B cell (primary cell): ENCODE data around the gene PRKAB1. TPM values are rescaled to one million over a fixed set of nuclear protein-coding genes. Genes with fewer than 3 reads are reported as not detected.

Experiments used
- ATAC-seq: fragments of 200-7000 bp; cut with Tn5 transposase; one replicate; pipeline ENCODE4 v1.10.0; 2021; ENCODE audit warnings: low read depth, mild to moderate bottlenecking, moderate number of reproducible peaks, moderate library complexity
- CTCF ChIA-PET: fragments of 350-600 bp; sonication (Branson Sonifier 250); formaldehyde crosslinking; loops from one replicate; lab custom pipeline; 2021; ENCODE audit warnings: antibody characterized with exemption, inconsistent platforms; lab: Charles Lee
- POLR2A ChIA-PET: fragments of 350-600 bp; sonication (Branson Sonifier 250); formaldehyde crosslinking; loops from one replicate; lab custom pipeline; 2021; ENCODE audit warnings: antibody characterized with exemption; lab: Charles Lee
- DNase-seq: peaks from one replicate; pipeline ENCODE4 v3.0.0; 2013
- H2AFZ ChIP-seq: 2 replicates; pipeline ENCODE4 v1.6.1; 2012; ENCODE audit warnings: mild to moderate bottlenecking, low read depth, low read length; ENCODE audit not compliant: insufficient read depth, poor library complexity, severe bottlenecking
- H3K27ac ChIP-seq, 2 donors: 1 replicate in 1 of 2; 2 replicates in 1 of 2; pipeline ENCODE4 v1.5.1; 2012 to 2013; ENCODE audit warnings: low read length in 2 of 2, mild to moderate bottlenecking in 2 of 2, moderate library complexity in 1 of 2
- H3K27me3 ChIP-seq, 4 experiments: fragments of 200-600 bp in 1 of 4; sonication (generic) in 1 of 4; replicated peaks in 1 of 4; 1 replicate in 2 of 4; 2 replicates in 2 of 4; pipeline versions ENCODE4 v1.6.1 to v1.7.0; 2013 to 2016; ENCODE audit warnings: low read length in 3 of 4, mild to moderate bottlenecking in 2 of 4, mixed read lengths in 1 of 4, moderate library complexity in 1 of 4; ENCODE audit not compliant: insufficient read depth in 4 of 4, control insufficient read depth in 3 of 4; ENCODE audit errors: control extremely low read depth in 1 of 4
- H3K36me3 ChIP-seq, 2 experiments: replicated peaks in 1 of 2; 1 replicate in 1 of 2; 2 replicates in 1 of 2; pipeline versions ENCODE4 v1.6.1 to v1.7.1; 2013; ENCODE audit warnings: low read length in 1 of 2; ENCODE audit not compliant: insufficient read depth in 2 of 2, control insufficient read depth in 1 of 2; ENCODE audit errors: control extremely low read depth in 1 of 2, extremely low read depth in 1 of 2
- H3K4me1 ChIP-seq, 2 donors: fragments of 200-600 bp in 1 of 2; sonication (generic) in 1 of 2; 1 replicate in 1 of 2; 2 replicates in 1 of 2; pipeline versions ENCODE4 v1.5.1 to v1.6.1; 2013 to 2017; ENCODE audit warnings: low read length in 2 of 2; ENCODE audit not compliant: control insufficient read depth in 2 of 2, insufficient read depth in 2 of 2
- H3K4me2 ChIP-seq: replicated peaks from 2 replicates; pipeline ENCODE3; 2012; ENCODE audit warnings: mild to moderate bottlenecking, low read depth, low read length; ENCODE audit not compliant: poor library complexity, severe bottlenecking
- H3K4me3 ChIP-seq, 5 experiments: fragments of 200-600 bp in 1 of 5; sonication (generic) in 1 of 5; 1 replicate in 3 of 5; 2 replicates in 2 of 5; pipeline versions ENCODE4 v1.5.1 to v1.7.0; 2011 to 2016; ENCODE audit warnings: low read length in 4 of 5, mild to moderate bottlenecking in 4 of 5, low read depth in 2 of 5, control low read depth in 1 of 5, moderate library complexity in 1 of 5; ENCODE audit not compliant: insufficient read depth in 1 of 5; ENCODE audit errors: control extremely low read depth in 1 of 5, extremely low read depth in 1 of 5
- H3K79me2 ChIP-seq: fragments of 200-600 bp; sonication (generic); one replicate; pipeline ENCODE4 v1.6.0; 2016; ENCODE audit warnings: low read length; ENCODE audit not compliant: control insufficient read depth, insufficient read depth
- H3K9ac ChIP-seq: fragments of 200-600 bp; sonication (generic); 2 replicates; pipeline ENCODE4 v1.6.1; 2017; ENCODE audit warnings: mild to moderate bottlenecking, low read length, moderate library complexity
- H3K9me3 ChIP-seq, 3 donors: one replicate each; pipeline versions ENCODE4 v1.6.1 to v1.7.1; 2013; ENCODE audit warnings: low read length in 2 of 3; ENCODE audit not compliant: control insufficient read depth in 2 of 3, insufficient read depth in 1 of 3; ENCODE audit errors: control extremely low read depth in 1 of 3
- H4K20me1 ChIP-seq: 2 replicates; pipeline ENCODE4 v1.6.0; 2012; ENCODE audit warnings: mild to moderate bottlenecking, low read length; ENCODE audit not compliant: insufficient read depth, control insufficient read depth, poor library complexity, severe bottlenecking
- H3K27ac Mint-ChIP-seq: one replicate; pipeline ENCODE4 v1.8.0; 2021; ENCODE audit warnings: mixed read lengths
- H3K27me3 Mint-ChIP-seq: one replicate; pipeline ENCODE4 v1.8.0; 2021; ENCODE audit warnings: mixed read lengths
- H3K4me1 Mint-ChIP-seq: one replicate; pipeline ENCODE4 v1.8.0; 2021; ENCODE audit warnings: mixed read lengths
- H3K4me3 Mint-ChIP-seq: one replicate; pipeline ENCODE4 v1.8.0; 2021; ENCODE audit warnings: mixed read lengths
- H3K9me3 Mint-ChIP-seq: one replicate; pipeline ENCODE4 v1.8.0; 2022; ENCODE audit warnings: mixed read lengths; ENCODE audit not compliant: insufficient read depth
- CTCF ChIP-seq: fragments of 200-600 bp; IDR thresholded peaks from one replicate; pipeline ENCODE4 v1.8.0; 2022; ENCODE audit warnings: antibody characterized with exemption, mild to moderate bottlenecking
- EZH2 ChIP-seq: IDR thresholded peaks from 2 replicates; pipeline ENCODE4 v1.6.1; 2012; ENCODE audit warnings: borderline replicate concordance, low read depth, mild to moderate bottlenecking, moderate library complexity, low read length; ENCODE audit not compliant: insufficient read depth, poor library complexity, severe bottlenecking
- WGBS: methylation state at CpG from one replicate; pipeline ENCODE4 v1.1.5; 2013; ENCODE audit warnings: missing lambda C conversion rate; ENCODE audit not compliant: insufficient coverage; 5-methylcytosine and 5-hydroxymethylcytosine counted together
- intact Hi-C: fragments of 100-400 bp; cut with micrococcal nuclease; formaldehyde crosslinking; loops from one replicate; pipeline ENCODE4 v1.10.0; 2022
- polyA plus RNA-seq: library from polyadenylated mRNA; depleted of rRNA; stranded (reverse); fragments of >200 nt; gene quantifications from 2 replicates; pipeline ENCODE4 v1.2.3, GENCODE V29; 2012
- total RNA-seq, 2 donors: library from RNA; stranded (reverse); fragments of 120-200 nt in 1 of 2; gene quantifications; 1 replicate in 1 of 2; 2 replicates in 1 of 2; pipeline versions ENCODE4 v1.2.3 to v1.2.4, GENCODE V29; 2013 to 2022

The PRKAB1 gene
- total and polyA plus RNA-seq, 2 donors (not counting 1 experiment from before 2014, with no cell fraction given) = 36.4 to 56.4 TPM

DNA sequence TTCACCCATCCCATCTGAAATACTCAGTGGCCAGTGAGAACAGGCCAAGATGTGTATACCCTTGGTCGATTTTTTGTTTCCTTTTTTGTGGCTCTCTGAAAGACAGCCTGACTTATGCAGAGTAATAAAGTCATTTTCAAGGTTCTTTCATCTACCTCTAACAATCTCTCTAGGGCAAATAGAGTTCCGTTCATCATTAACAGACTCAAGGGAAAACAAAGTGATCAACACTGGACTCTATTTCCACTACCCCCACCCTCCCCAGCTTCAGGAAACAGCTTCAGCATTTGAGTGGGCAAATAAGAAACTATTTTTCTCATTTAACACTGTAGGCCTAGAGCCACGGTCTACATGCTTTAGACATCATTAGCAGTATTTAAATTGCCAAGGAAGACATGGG is 15.9 kb downstream of the PRKAB1 start:
- H3K27me3 Mint-ChIP-seq = no peaks in the 10 kb centered on the region
- no peak overlapping the region for H3K27ac Mint-ChIP-seq
- WGBS = 69% methylated on average over 2 of the region's 3 CpGs
- DNase-seq (no peak), ATAC-seq (no peak)
- Histone ChIP-seq H3K27me3 (no peaks in the 10 kb centered on the region), H4K20me1 (no peaks in the 10 kb centered on the region), H3K27ac (no peak overlapping the region), H2AFZ (no peak overlapping the region), H3K4me1 (peaks cover 19 to 29% of the 10 kb centered on the region in 2 donors), H3K79me2 (no peaks in the 10 kb centered on the region), H3K4me3 (no peak overlapping the region), H3K4me2 (no peak overlapping the region), H3K9ac (no peak overlapping the region), H3K9me3 (peaks cover 0 to 7% (median 0%) of the 10 kb centered on the region in 3 donors), H3K36me3 (peaks cover 0 to 29% of the 10 kb centered on the region in 2 experiments)
- H3K9me3 Mint-ChIP-seq = no peaks in the 10 kb centered on the region
- H3K4me1 Mint-ChIP-seq = peaks cover 44% of the 10 kb centered on the region
- ChIA-PET CTCF (interaction anchor here (0.6 to 4.9 kb wide), 2 partner anchors 16 to 1353 kb away, joined by 4 to 22 read pairs; partner anchors contain the start of gene PRKAB1), POLR2A (no interaction called here)
- H3K4me3 Mint-ChIP-seq = no peak overlapping the region
- intact Hi-C loops = no loop called here
- TF ChIP-seq CTCF (no peak), EZH2 (no peak)

- H4K20me1 ChIP-seq = no peaks in the 10 kb centered on the region
- CTCF ChIA-PET = no interaction called here
- H3K27ac ChIP-seq = no peak overlapping the region
- Mint-ChIP-seq H3K27me3 (no peaks in the 10 kb centered on the region), H3K9me3 (no peaks in the 10 kb centered on the region), H3K27ac (no peak overlapping the region), H3K4me3 (no peak overlapping the region), H3K4me1 (peaks cover 43% of the 10 kb centered on the region)
- H2AFZ ChIP-seq = no peak overlapping the region
- no peak overlapping the region for H3K4me3 ChIP-seq
- H3K79me2 ChIP-seq = no peaks in the 10 kb centered on the region
- H3K9ac ChIP-seq = no peak overlapping the region
- peaks cover 0 to 18% of the 10 kb centered on the region in 2 experiments for H3K36me3 ChIP-seq
- peaks cover 19 to 29% of the 10 kb centered on the region in 2 donors for H3K4me1 ChIP-seq
- ATAC-seq (no peak), DNase-seq (no peak)
- peaks cover 0 to 7% (median 0%) of the 10 kb centered on the region in 3 donors for H3K9me3 ChIP-seq
- POLR2A ChIA-PET = no interaction called here
- no peaks in the 10 kb centered on the region for H3K27me3 ChIP-seq
- WGBS = 96% methylated on average over 8 of the region's 10 CpGs
- intact Hi-C loops = no loop called here
- TF ChIP-seq CTCF (no peak), EZH2 (no peak)
- no peak overlapping the region for H3K4me2 ChIP-seq
Observed at GRCh38 chr12:119684711-119685369, 16.9 kb downstream of the PRKAB1 start.
